Osteoblast (primary cell): Measurements from ENCODE around the gene SERGEF. TPM values are rescaled to one million over a fixed set of nuclear protein-coding genes. Genes with fewer than 3 reads are reported as not detected.

Experiments used
- DNase-seq: peaks from one replicate; pipeline ENCODE4 v3.0.0; 2011; ENCODE audit warnings: low spot score, mixed read lengths; ENCODE audit not compliant: insufficient read length; ENCODE audit errors: missing footprints
- H2AFZ ChIP-seq: 2 replicates; pipeline ENCODE4 v1.6.0; 2011; ENCODE audit warnings: mild to moderate bottlenecking, low read length
- H3K27ac ChIP-seq: 2 replicates; pipeline ENCODE4 v1.5.1; 2011; ENCODE audit warnings: mild to moderate bottlenecking, low read depth, low read length, moderate library complexity
- H3K27me3 ChIP-seq: 2 replicates; pipeline ENCODE4 v1.6.0; 2012; ENCODE audit warnings: mild to moderate bottlenecking, control low read depth, inconsistent platforms, low read length, moderate library complexity; ENCODE audit not compliant: insufficient read depth
- H3K36me3 ChIP-seq: 2 replicates; pipeline ENCODE4 v1.5.1; 2011; ENCODE audit warnings: mild to moderate bottlenecking, low read length, control low read depth, moderate library complexity; ENCODE audit not compliant: insufficient read depth
- H3K4me1 ChIP-seq: 2 replicates; pipeline ENCODE4 v1.5.1; 2011; ENCODE audit warnings: mild to moderate bottlenecking, low read length, control low read depth, moderate library complexity; ENCODE audit not compliant: insufficient read depth
- H3K4me2 ChIP-seq: 2 replicates; pipeline ENCODE4 v1.6.0; 2011; ENCODE audit warnings: mild to moderate bottlenecking, low read length; ENCODE audit not compliant: insufficient read depth
- H3K4me3 ChIP-seq: fragments of 200-600 bp; sonication (generic); 3 replicates; pipeline ENCODE4 v1.5.1; 2012; ENCODE audit warnings: mild to moderate bottlenecking, low read length, inconsistent platforms; ENCODE audit not compliant: insufficient read depth
- H3K79me2 ChIP-seq: 2 replicates; pipeline ENCODE4 v1.6.0; 2012; ENCODE audit warnings: mild to moderate bottlenecking, low read length, control low read depth, inconsistent platforms; ENCODE audit not compliant: insufficient read depth
- H3K9me3 ChIP-seq: 2 replicates; pipeline ENCODE4 v1.5.1; 2011; ENCODE audit warnings: low read depth, low read length, control low read depth
- H4K20me1 ChIP-seq: 2 replicates; pipeline ENCODE4 v1.6.0; 2012; ENCODE audit warnings: mild to moderate bottlenecking, low read length, control low read depth; ENCODE audit not compliant: insufficient read depth
- total RNA-seq: library from RNA; depleted of rRNA; stranded (reverse); fragments of >200 nt; gene quantifications from 2 replicates; pipeline ENCODE4 v1.2.3, GENCODE V29; 2012
- TF ChIP-seq, protein P1 (sequence below): IDR thresholded peaks from 2 replicates; pipeline ENCODE4 v1.5.1; 2011; ENCODE audit warnings: mild to moderate bottlenecking, low read depth, low read length, moderate library complexity; ENCODE audit errors: extremely low read depth

Gene SERGEF
- total RNA-seq, 1 donor = 29.7 TPM

DNA sequence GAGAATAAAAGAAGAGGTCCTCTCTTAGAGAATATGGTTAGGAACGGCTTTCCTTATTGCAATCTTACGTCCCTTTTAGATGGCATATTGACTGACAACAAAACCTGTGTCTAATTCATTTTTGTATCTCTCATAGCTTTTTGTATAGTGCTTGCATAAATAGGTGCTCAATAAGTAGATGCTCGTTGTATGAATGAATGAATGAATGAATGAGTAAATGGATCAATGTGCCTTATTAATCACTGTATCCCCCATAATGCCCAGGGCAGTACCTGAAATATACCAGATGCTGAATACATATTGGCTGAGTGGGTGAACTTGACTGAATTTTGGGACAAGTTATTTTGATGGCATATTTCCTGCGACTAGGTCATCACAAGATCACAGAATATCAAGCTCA is 97.9 kb downstream of the SERGEF start:
- no peak overlapping the region for H3K4me2 ChIP-seq
- H3K36me3 ChIP-seq = no peaks in the 10 kb centered on the region
- TF ChIP-seq, protein P1, sequence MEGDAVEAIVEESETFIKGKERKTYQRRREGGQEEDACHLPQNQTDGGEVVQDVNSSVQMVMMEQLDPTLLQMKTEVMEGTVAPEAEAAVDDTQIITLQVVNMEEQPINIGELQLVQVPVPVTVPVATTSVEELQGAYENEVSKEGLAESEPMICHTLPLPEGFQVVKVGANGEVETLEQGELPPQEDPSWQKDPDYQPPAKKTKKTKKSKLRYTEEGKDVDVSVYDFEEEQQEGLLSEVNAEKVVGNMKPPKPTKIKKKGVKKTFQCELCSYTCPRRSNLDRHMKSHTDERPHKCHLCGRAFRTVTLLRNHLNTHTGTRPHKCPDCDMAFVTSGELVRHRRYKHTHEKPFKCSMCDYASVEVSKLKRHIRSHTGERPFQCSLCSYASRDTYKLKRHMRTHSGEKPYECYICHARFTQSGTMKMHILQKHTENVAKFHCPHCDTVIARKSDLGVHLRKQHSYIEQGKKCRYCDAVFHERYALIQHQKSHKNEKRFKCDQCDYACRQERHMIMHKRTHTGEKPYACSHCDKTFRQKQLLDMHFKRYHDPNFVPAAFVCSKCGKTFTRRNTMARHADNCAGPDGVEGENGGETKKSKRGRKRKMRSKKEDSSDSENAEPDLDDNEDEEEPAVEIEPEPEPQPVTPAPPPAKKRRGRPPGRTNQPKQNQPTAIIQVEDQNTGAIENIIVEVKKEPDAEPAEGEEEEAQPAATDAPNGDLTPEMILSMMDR = no peak
- no peak overlapping the region for H3K27ac ChIP-seq
- no peaks in the 10 kb centered on the region for H3K27me3 ChIP-seq
- no peaks in the 10 kb centered on the region for H3K79me2 ChIP-seq
- no peak overlapping the region for H3K4me3 ChIP-seq
- H4K20me1 ChIP-seq = no peaks in the 10 kb centered on the region
- peaks cover 7% of the 10 kb centered on the region for H3K4me1 ChIP-seq
- no peak for DNase-seq
- no peaks in the 10 kb centered on the region for H3K9me3 ChIP-seq
- H2AFZ ChIP-seq = no peak overlapping the region

DNA sequence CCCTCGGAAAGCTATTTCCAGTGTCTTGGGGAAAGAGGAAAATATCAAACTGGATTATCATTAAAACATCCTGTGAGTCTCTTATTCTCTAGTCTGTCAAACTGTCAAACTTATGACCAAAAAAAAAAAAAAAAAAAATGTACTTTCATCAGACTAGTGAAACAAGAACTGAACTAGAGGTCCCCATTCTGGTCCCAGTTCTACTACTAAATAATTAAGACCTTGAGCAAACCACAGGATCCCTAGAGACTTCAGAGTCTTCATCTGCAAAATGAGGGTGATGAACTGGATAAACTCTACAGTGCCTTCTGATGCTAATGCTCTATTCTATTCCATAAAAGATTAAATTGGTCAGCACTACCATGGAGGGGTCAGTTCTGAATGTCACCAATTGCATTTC is 105.8 kb downstream of the SERGEF start:
- no peaks in the 10 kb centered on the region for H3K36me3 ChIP-seq

DNA sequence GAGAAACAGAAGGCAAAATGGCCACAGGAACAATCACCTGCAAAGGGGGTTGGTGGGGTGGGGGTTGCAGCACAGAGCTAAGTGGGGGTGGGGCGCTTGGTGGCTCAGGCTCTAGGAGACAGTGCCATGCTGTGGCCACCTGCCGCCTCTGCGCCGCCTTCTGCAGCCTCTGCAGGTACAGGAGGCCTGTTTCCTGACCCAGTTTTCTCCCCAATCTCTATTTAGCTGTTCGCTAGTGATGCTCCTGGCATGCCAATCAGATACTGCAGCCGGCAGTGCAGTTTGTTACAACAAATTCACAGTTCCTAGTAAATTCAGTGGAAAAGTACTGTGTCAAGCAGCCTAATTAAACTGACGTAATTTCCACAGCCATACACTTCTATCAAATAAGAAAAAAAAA is 106.4 kb downstream of the SERGEF start:
- Histone ChIP-seq H2AFZ (no peak overlapping the region), H3K9me3 (no peaks in the 10 kb centered on the region), H3K79me2 (no peaks in the 10 kb centered on the region), H3K4me3 (no peak overlapping the region), H4K20me1 (no peaks in the 10 kb centered on the region), H3K4me2 (no peak overlapping the region), H3K27me3 (no peaks in the 10 kb centered on the region), H3K4me1 (no peaks in the 10 kb centered on the region), H3K36me3 (no peaks in the 10 kb centered on the region), H3K27ac (no peak overlapping the region)
- TF ChIP-seq, protein P1 = no peak
- DNase-seq = no peak

More for the DNA sequence above, 105.8 kb downstream of the SERGEF start:
- H4K20me1 ChIP-seq = no peaks in the 10 kb centered on the region
- H3K27ac ChIP-seq = no peak overlapping the region
- TF ChIP-seq, protein P1 = no peak
- H3K4me1 ChIP-seq = no peaks in the 10 kb centered on the region
- no peak overlapping the region for H2AFZ ChIP-seq
- no peaks in the 10 kb centered on the region for H3K27me3 ChIP-seq
- H3K4me3 ChIP-seq = no peak overlapping the region
- H3K4me2 ChIP-seq = no peak overlapping the region
- no peak for DNase-seq
- H3K9me3 ChIP-seq = no peaks in the 10 kb centered on the region
- H3K79me2 ChIP-seq = no peaks in the 10 kb centered on the region

DNA sequence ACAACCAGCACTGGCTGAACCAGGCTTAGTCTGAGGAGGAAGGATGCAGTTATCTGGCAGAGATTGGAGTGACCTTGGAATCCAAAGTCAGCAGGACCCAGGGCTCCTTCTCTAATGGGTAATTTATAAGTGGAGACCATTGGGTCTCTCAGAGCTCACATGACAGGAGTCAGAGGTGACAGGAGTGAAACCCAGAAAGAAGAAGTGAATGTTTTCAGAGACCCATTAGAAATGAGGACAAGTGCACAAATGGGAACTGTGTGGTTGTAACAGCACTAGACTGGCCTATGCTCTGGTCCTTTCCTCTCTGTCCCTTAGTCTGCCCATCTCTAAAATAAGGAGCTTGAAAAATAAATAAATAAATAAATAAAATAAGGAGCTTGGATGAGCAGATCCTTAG is 107.4 kb downstream of the SERGEF start:
- Histone ChIP-seq H2AFZ (no peak overlapping the region), H3K9me3 (no peaks in the 10 kb centered on the region), H4K20me1 (no peaks in the 10 kb centered on the region), H3K79me2 (no peaks in the 10 kb centered on the region), H3K27me3 (no peaks in the 10 kb centered on the region), H3K36me3 (no peaks in the 10 kb centered on the region), H3K4me2 (no peak overlapping the region), H3K4me3 (no peak overlapping the region), H3K4me1 (no peaks in the 10 kb centered on the region), H3K27ac (no peak overlapping the region)
- DNase-seq = no peak
- TF ChIP-seq, protein P1 = no peak
